ENCODE data around the gene INTS2. TPM values are rescaled to one million over a fixed set of nuclear protein-coding genes. Genes with fewer than 3 reads are reported as not detected.
"Not testable (repeated sequence)": the region's sequence is repeated elsewhere in the genome, so short reads cannot be mapped to it uniquely, and the experiment has no call there.

INTS2 gene
- total RNA-seq, 2 donors from 2014 or later = 10.3 to 10.8 TPM

DNA sequence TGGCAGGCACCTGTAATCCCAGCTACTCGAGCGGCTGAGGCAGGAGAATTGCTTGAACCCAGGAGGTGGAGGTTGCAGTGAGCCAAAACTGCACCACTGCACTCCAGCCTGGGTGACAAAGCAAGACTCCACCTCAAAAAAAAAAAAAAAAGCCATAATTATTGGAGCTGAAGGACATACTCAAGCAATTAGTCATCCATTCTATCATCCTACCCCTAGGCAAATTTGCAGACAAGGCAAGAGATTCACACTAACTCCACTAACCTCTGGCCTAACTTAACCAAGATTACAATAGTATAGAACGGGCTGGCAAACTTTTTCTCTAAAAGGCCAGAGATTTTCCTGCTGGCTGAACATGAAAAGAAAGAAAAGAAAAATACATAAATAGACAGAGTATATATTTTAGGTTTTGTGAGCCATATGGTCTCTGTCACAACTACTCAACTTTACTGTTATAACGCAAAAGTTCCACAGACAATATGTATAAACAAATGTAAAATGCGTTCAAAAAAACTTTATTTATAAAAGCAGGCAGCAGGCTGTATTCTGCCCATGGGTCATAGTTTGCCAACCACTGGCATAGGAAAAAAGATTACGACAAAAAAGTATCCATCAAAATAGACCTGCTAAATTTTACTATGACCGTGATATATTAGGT, 94.1 kb downstream of the INTS2 start:
- intact Hi-C loops (cut with DNase I) = loop anchor here in 1 of 2 donors (10.0 kb wide), 1 partner anchor 419 kb away; no protein-coding TSS in a partner anchor
- no peak for ATAC-seq
- DNase-seq = no peak

GRCh38 chr17:61832463-61832862, 95.3 kb downstream of the INTS2 start:
- intact Hi-C loops (cut with DNase I) = loop anchor here in 1 of 2 donors (10.0 kb wide), 1 partner anchor 418 kb away; no protein-coding TSS in a partner anchor
- ATAC-seq (no peak), DNase-seq (no peak)

- intact Hi-C loops (cut with DNase I) = loop anchor here in 1 of 2 donors (10.0 kb wide), 1 partner anchor 416 kb away; no protein-coding TSS in a partner anchor
- DNase-seq = no peak
- ATAC-seq = no peak
Measured at GRCh38 chr17:61831099-61831498, 96.7 kb downstream of the INTS2 start.

- DNase-seq = no peak
- no peak for ATAC-seq
- intact Hi-C loops (cut with DNase I) = no loop called here
Measured at GRCh38 chr17:61828694-61829093, 99.1 kb downstream of the INTS2 start.

GRCh38 chr17:61827649-61828395, 100.0 kb downstream of the INTS2 start:
- DNase-seq = no peak
- no peak for ATAC-seq
- intact Hi-C loops (cut with DNase I) = no loop called here

- intact Hi-C loops (cut with DNase I); DNase-seq; ATAC-seq: not testable (repeated sequence)
Measured at GRCh38 chr17:61826866-61827265, 100.9 kb downstream of the INTS2 start.

DNA sequence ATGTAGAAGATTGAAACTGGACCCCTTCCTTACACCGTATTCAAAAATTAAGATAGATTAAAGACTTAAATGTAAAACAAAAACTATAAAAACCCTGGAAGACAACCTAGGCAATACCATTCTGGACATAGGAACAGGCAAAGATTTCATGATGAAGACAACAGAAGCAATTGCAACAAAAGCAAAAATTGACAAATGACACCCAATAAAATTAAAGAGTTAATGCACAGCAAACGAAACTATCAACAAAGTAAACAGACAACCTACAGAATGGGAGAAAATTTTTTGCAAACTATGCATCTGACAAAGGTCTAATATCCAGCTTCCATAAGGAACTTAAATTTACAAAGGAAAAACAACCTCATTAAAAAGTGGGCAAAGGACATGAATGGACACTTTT, 101.6 kb downstream of the INTS2 start:
- DNase-seq; intact Hi-C loops (cut with DNase I); ATAC-seq: not testable (repeated sequence)

- ATAC-seq (no peak), DNase-seq (no peak)
- intact Hi-C loops (cut with DNase I) = no loop called here
Measured at GRCh38 chr17:61825448-61826137, 102.2 kb downstream of the INTS2 start.

DNA sequence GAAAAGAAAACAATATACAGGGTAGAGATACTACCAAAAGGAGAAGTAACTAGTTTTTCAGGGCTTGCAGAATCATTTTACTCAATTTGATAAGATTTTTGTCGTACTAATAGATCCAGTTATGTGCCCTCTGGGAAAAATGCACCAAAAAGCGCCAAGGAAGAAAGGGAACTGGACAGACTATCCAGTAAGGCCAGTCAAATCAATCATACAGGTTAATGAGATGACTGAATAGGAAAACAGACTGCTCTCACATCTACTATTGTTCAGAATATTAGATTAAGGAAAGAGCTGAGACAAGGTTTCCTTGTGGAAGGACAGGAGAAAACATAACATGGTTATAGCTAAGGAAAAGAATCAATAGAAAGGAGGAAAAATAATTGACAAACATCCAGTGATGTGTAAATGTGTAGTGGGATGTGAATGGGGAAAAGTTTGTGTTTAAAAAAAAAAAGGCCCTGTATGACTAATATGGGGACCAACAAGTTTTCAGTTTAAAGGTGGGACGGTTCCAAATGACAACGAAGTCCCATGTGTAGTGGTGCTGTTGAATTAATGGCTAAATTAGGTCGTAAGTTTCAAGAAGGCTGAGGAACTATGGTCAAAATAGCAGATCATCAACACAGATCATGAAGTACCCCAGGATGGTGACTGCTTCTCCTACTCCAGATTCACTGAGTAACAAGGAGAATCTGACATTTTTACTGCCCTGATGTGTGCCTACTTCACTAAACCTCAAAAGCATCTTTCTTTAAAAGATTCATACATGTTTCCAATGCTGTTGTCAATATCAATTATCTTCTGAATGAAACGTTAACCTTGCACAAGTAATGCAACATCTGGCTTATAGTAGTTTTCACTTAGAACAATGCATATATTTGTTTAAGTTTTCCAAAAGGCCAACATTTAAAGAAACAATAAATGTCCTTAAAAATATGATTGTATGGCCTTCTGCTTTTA, 105.2 kb downstream of the INTS2 start:
- DNase-seq = no peak
- ATAC-seq = no peak
- intact Hi-C loops (cut with DNase I) = no loop called here

DNA sequence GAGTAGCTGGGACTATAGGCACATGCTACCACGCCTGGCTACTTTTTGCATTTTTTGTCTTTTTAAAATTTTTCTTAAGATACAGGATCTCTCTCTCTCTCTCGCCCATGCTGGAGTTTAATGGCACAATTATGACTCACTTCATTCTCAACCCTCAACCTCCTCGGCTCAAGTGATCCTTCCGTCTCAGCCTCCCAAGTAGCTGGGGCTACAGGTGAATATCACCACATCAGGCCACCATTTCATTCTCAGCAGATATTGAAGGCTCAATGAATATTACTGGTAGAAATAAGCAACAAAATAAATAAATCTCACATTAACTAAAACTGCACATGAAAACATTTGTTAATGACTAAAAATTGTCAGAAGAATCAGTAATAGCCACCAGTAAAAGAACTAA, 106.1 kb downstream of the INTS2 start:
- DNase-seq = no peak
- intact Hi-C loops (cut with DNase I) = no loop called here
- ATAC-seq = no peak

DNA sequence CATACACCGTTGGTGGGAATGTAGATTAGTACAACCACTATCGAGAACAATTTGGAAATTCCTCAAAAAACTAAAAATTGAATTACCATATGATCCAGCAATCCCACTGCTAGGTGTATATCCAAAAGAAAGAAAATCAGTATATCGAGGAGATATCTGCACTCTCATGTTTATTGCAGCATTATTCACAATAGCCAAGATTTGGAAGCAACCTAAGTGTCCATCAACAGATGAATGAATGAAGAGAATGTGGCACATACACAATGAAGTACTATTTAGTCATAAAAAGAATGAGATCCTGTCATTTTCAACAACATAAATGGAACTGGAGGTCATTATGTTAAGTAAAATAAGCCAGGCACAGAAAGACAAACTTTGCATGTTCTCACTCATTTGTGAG, 108.5 kb downstream of the INTS2 start:
- ATAC-seq; DNase-seq; intact Hi-C loops (cut with DNase I): not testable (repeated sequence)

- ATAC-seq (no peak), DNase-seq (no peak)
- intact Hi-C loops (cut with DNase I) = no loop called here
Measured at GRCh38 chr17:61818225-61818624, 109.6 kb downstream of the INTS2 start.

GRCh38 chr17:61817452-61817851, 110.3 kb downstream of the INTS2 start:
- intact Hi-C loops (cut with DNase I) = no loop called here
- ATAC-seq = no peak
- no peak for DNase-seq

GRCh38 chr17:61816538-61816937, 111.2 kb downstream of the INTS2 start:
- intact Hi-C loops (cut with DNase I) = no loop called here
- ATAC-seq = no peak
- no peak for DNase-seq

DNA sequence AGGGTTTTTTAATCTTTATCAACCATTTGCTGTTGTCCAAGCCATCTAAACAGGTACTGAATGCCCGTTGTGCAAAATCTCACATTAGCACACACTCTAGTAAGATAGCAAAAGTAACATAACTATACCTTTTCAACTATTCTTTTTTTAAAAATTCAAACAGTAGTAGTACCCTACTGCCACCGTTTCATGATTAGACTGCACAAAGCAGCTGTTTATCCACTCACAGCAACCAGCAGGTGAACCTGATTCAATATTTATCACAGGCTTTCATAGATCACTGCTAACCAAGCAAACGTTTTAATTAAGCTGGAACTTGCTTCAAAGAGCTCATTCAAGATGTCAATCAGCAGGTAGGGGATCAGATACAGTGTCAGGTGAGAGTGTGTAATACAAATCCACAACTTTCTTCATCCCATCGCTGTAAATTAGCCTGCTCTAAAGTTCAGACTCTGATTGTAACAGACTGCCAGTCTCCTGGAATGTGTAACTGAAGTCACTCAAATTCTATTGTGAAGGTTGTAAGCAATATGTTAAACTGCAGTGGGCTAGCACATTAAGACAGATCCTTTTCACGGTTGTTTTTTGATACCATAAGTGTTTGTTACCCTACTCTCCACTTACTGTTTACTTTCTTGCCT, 111.8 kb downstream of the INTS2 start:
- ATAC-seq = no peak
- DNase-seq = no peak
- intact Hi-C loops (cut with DNase I) = no loop called here

Data from left cardiac atrium (tissue), 4 donors.